BLaER1 (cell line): Measurements from ENCODE around the gene CHAF1A.

Experiments
- H3K27ac ChIP-seq: shearing (Covaris generic); formaldehyde crosslinking; 2 replicates; pipeline ENCODE4 v1.8.1; 2022
- H3K27me3 ChIP-seq: shearing (Covaris generic); formaldehyde crosslinking; 2 replicates; pipeline ENCODE4 v1.8.1; 2022
- H3K36me3 ChIP-seq: shearing (Covaris generic); formaldehyde crosslinking; 2 replicates; pipeline ENCODE4 v1.8.1; 2022
- H3K4me1 ChIP-seq: shearing (Covaris generic); formaldehyde crosslinking; 2 replicates; pipeline ENCODE4 v1.8.1; 2022
- H3K4me2 ChIP-seq: shearing (Covaris generic); formaldehyde crosslinking; 2 replicates; pipeline ENCODE4 v1.8.1; 2022
- H3K4me3 ChIP-seq: shearing (Covaris generic); formaldehyde crosslinking; 2 replicates; pipeline ENCODE4 v1.8.1; 2022
- H3K9ac ChIP-seq: shearing (Covaris generic); formaldehyde crosslinking; 2 replicates; pipeline ENCODE4 v1.8.1; 2022
- H3K9me3 ChIP-seq: shearing (Covaris generic); formaldehyde crosslinking; 2 replicates; pipeline ENCODE4 v1.8.1; 2022
- H4K20me1 ChIP-seq: shearing (Covaris generic); formaldehyde crosslinking; 2 replicates; pipeline ENCODE4 v1.8.1; 2022
- Cebpa-rat ChIP-seq: shearing (Covaris generic); IDR thresholded peaks from 2 replicates; pipeline ENCODE4 v1.8.1; 2022

CHAF1A gene

DNA sequence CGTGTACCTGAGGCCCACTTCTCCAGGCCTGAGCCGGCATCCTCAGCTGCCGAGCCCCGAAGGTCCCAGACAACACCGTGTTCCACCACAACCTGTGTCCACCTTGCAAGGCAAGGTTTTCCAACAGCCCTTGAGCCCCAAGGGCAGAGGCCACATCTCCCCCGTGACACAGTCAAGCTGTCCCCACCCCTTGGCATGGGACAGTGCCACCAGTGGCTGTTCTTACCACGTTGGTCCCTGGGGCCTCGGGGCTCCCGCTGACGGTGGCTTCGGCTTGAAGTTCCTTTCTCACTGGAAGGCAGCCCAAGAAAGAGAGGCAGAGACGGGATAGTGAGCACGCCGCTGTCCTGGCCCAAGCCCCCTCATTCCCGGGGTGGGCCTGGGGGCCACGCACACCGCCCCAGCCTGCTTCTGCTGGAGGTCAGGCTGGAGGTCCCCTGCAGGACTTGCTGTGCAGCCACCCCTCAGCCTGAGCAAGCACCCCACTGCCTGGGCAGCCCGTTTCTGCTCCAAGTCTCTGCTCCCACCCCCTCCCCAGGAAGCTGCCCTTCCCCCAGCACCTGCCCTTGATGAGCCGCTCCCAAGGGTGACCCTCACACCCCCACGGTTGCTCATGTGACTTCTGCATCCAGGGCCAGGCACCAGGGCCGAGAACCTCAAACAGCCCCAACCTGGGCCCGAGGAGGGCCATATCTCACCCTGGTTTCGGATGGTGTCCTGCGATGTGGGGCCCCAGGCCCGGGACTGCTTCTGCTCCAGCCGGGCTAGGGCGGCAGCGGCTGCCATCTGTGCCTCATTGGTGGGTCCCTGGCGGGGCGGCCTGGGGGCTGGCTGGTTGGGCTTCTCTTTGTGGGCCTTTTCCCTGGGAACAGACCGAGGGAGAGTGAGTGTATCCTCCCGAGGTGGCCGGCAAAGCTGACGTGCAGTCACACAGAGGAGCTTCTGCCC lies 51.1 kb downstream of the CHAF1A start:
- H3K4me1 ChIP-seq, result peaks cover 58% of the 10 kb centered on the region
- H3K27me3 ChIP-seq, result no peaks in the 10 kb centered on the region
- H3K27ac ChIP-seq, result peak overlapping the region; percentile 73
- no peak for TF ChIP-seq Cebpa-rat
- H3K36me3 ChIP-seq, result peaks cover 46% of the 10 kb centered on the region
- H3K4me2 ChIP-seq, result peak overlapping the region; percentile 98
- peaks cover 59% of the 10 kb centered on the region for H4K20me1 ChIP-seq
- no peaks in the 10 kb centered on the region for H3K9me3 ChIP-seq
- H3K9ac ChIP-seq, result peak overlapping the region; percentile 63; the same call in 1 of the 2 replicates
- H3K4me3 ChIP-seq, result peak overlapping the region; percentile 48; the same call in 1 of the 2 replicates

- peak overlapping the region; percentile 98 for H3K4me2 ChIP-seq
- peaks cover 59% of the 10 kb centered on the region for H4K20me1 ChIP-seq
- no peak for TF ChIP-seq Cebpa-rat
- H3K4me3 ChIP-seq, result no peak overlapping the region
- H3K27ac ChIP-seq, result peak overlapping the region; percentile 44; the same call in 1 of the 2 replicates
- peaks cover 31% of the 10 kb centered on the region for H3K36me3 ChIP-seq
- peaks cover 58% of the 10 kb centered on the region for H3K4me1 ChIP-seq
- no peaks in the 10 kb centered on the region for H3K27me3 ChIP-seq
- H3K9ac ChIP-seq, result peak overlapping the region; percentile 73
- no peaks in the 10 kb centered on the region for H3K9me3 ChIP-seq
Measured at GRCh38 chr19:4454747-4455718, 52.6 kb downstream of the CHAF1A start.

DNA sequence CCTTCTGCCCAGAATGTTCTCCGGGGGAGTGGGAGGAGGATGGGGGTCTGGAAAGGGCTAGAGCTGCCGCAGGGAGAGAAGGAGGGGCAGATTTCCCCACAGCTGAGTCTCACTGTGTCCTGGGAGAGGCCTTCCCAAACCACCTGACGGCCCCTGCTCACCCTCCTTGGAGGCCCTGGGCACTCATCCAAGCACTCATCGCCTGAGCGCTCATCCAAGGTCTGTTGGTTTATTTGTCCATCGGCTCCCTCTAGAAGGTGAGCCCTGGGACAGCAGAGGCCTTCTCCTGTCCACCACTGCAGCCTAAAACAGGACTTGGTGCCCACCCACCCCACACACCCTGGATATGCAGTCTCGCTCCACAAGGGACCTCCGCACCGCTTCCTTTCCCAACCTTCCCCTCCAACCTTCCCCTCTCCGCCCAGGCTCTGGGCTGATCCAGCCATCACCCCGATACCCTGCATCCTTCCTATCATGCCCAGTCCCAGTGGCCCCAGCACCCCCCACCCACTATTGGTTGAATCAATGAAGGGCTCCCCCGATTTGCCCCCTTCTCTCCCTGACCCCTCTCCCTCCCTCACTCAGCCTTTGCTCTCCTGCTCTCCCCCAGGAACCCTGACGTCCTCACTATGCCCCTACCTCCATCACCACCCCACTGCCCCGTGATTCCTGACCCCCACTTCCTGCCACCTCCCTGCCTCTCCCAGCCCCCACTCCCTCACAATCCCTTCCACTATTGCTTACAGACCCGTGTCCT lies 53.5 kb downstream of the CHAF1A start:
- peak overlapping the region; percentile 73 for H3K9ac ChIP-seq
- H3K9me3 ChIP-seq, result no peaks in the 10 kb centered on the region
- peaks cover 22% of the 10 kb centered on the region for H3K36me3 ChIP-seq
- H3K4me3 ChIP-seq, result peak overlapping the region; percentile 73
- peaks cover 59% of the 10 kb centered on the region for H4K20me1 ChIP-seq
- TF ChIP-seq Cebpa-rat, result no peak
- peak overlapping the region; percentile 98 for H3K4me2 ChIP-seq
- peak overlapping the region; percentile 45 for H3K27ac ChIP-seq
- H3K27me3 ChIP-seq, result no peaks in the 10 kb centered on the region
- H3K4me1 ChIP-seq, result peaks cover 58% of the 10 kb centered on the region

DNA sequence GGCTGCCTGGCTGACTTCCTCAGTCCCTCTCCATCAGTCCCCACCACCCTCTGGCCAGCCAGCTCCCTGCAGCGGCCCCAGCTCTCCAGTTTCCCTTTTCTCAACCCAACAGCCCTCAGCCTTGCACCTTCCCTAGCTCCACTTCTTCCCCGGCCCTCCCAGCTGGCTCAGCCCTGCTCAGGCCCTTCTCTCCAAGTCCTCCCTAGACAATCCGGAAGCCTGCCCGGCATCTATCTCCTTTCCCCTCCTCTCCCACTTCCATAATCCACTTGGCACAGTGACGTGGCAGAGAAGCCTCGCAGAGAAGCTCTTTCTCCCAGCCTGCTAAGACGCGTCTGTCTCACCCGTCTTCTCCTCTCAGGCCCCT lies 54.0 kb downstream of the CHAF1A start:
- Histone ChIP-seq H3K27ac (peak overlapping the region; percentile 45), H4K20me1 (peaks cover 54% of the 10 kb centered on the region), H3K9me3 (no peaks in the 10 kb centered on the region), H3K4me3 (peak overlapping the region; percentile 73), H3K4me2 (peak overlapping the region; percentile 98), H3K4me1 (peaks cover 58% of the 10 kb centered on the region), H3K36me3 (peaks cover 17% of the 10 kb centered on the region), H3K9ac (peak overlapping the region; percentile 73), H3K27me3 (no peaks in the 10 kb centered on the region)
- TF ChIP-seq Cebpa-rat, result no peak

GRCh38 chr19:4456843-4457653 lies 54.6 kb downstream of the CHAF1A start:
- H3K27ac ChIP-seq, result peak overlapping the region; percentile 69

GRCh38 chr19:4457654-4458395 lies 55.4 kb downstream of the CHAF1A start, which contains the start of gene UBXN6:
Gene UBXN6, minus strand, starts transcription at chr19:4457794. Its CDS starts 97 bp downstream, at chr19:4457697.
- H3K36me3 ChIP-seq, result peaks cover 3% of the 10 kb centered on the region
- H3K4me3 ChIP-seq, result peak within 1 kb of the TSS; percentile 73
- no peaks in the 10 kb centered on the region for H3K27me3 ChIP-seq
- H3K4me1 ChIP-seq, result peaks cover 48% of the 10 kb centered on the region
- H3K9me3 ChIP-seq, result no peaks in the 10 kb centered on the region
- peak within 1 kb of the TSS; percentile 69 for H3K27ac ChIP-seq
- peak within 1 kb of the TSS; percentile 73 for H3K9ac ChIP-seq
- no peak for TF ChIP-seq Cebpa-rat
- H3K4me2 ChIP-seq, result peak within 1 kb of the TSS; percentile 98
- peaks cover 43% of the 10 kb centered on the region for H4K20me1 ChIP-seq

More at GRCh38 chr19:4456843-4457653, 54.6 kb downstream of the CHAF1A start:
- Histone ChIP-seq H4K20me1 (peaks cover 50% of the 10 kb centered on the region), H3K27me3 (no peaks in the 10 kb centered on the region), H3K9me3 (no peaks in the 10 kb centered on the region), H3K4me3 (peak overlapping the region; percentile 73), H3K4me2 (peak overlapping the region; percentile 98), H3K4me1 (peaks cover 56% of the 10 kb centered on the region), H3K36me3 (peaks cover 11% of the 10 kb centered on the region), H3K9ac (peak overlapping the region; percentile 73)
- no peak for TF ChIP-seq Cebpa-rat

DNA sequence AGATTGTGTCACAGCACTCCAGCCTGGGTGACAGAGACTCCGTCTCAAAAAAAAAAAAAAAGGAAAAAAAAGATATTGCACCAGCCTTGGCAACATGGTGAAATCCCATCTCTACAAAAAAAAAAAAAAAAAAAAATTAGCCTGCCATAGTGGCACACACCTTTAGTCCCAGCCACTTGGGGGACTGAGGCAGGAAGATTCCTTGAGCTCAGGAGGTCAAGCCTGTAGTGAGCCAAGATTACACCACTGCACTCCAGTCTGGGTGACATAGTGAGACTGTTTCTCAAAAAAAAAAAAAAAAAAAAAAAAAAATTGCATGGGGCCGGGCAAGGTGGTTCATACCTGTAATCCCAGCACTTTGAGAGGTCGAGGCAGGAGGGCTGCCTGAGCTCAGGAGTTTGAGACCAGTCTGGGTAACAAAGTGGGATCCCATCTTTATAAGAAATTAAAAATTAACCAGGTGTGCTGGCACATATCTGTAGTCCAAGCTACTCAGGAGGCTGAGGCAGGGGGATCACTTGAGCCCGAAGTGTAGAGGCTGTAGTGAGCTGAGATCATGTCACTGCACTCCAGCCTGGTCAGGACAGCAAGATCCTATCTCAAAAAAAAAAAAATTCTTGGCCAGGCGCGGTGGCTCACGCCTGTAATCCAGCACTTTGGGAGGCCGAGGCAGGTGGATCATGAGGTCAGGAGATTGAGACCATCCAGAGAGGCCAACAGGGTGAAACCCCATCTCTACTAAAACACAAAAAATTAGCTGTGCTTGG lies 62.6 kb downstream of the CHAF1A start:
- Histone ChIP-seq H3K4me3 (no peak overlapping the region), H3K27me3 (no peaks in the 10 kb centered on the region), H3K9ac (no peak overlapping the region), H3K27ac (no peak overlapping the region), H3K9me3 (no peaks in the 10 kb centered on the region), H3K4me1 (no peaks in the 10 kb centered on the region), H4K20me1 (no peaks in the 10 kb centered on the region), H3K4me2 (no peak overlapping the region), H3K36me3 (no peaks in the 10 kb centered on the region)
- no peak for TF ChIP-seq Cebpa-rat
